Right ventricle myocardium inferior (tissue), 1 donor: ENCODE measurements around the gene ADI1. TPM values are rescaled to one million over a fixed set of nuclear protein-coding genes. Genes with fewer than 3 reads are reported as not detected.
"Not testable (repeated sequence)": the region's sequence is repeated elsewhere in the genome, so short reads cannot be mapped to it uniquely, and the experiment has no call there.

ENCODE experiments used
- ATAC-seq: fragments of 200-7000 bp; cut with Tn5 transposase; one replicate; pipeline ENCODE4 v1.9.1; 2020; ENCODE audit warnings: mild to moderate bottlenecking, moderate library complexity
- DNase-seq: peaks from one replicate; pipeline ENCODE4 v3.0.0; 2021; ENCODE audit errors: missing footprints
- intact Hi-C: fragments of 100-400 bp; cut with DNase I; formaldehyde crosslinking; loops from one replicate; pipeline ENCODE4 v1.11.0; 2022
- total RNA-seq: library from RNA; stranded (reverse); fragmentation: NEBNext Ultra II Directional; extraction: Animal tissue kit (Norgen Biotek cat#: 25700); gene quantifications from one replicate; pipeline ENCODE4 v1.2.1, GENCODE V29; 2021
- donor health status: DM: no; HTN: yes; CAD: no; lungs with severe emphysema.

ADI1 gene
- total RNA-seq, 1 donor from 2014 or later = 160 TPM

GRCh38 chr2:3534251-3534814 lies 15.0 kb upstream of the ADI1 start:
- DNase-seq (no peak), ATAC-seq (no peak)
- intact Hi-C loops = no loop called here

GRCh38 chr2:3533836-3534235 lies 14.5 kb upstream of the ADI1 start:
- intact Hi-C loops = no loop called here
- DNase-seq (no peak), ATAC-seq (peak; percentile 30)

- intact Hi-C loops = no loop called here
- DNase-seq (no peak), ATAC-seq (no peak)
These were observed 13.6 kb upstream of the ADI1 start for GRCh38 chr2:3532941-3533340.

- no peak for ATAC-seq
- intact Hi-C loops = no loop called here
- no peak for DNase-seq
These were observed 10.1 kb upstream of the ADI1 start for GRCh38 chr2:3529316-3530025.

GRCh38 chr2:3527886-3528785 lies 8.8 kb upstream of the ADI1 start:
- DNase-seq (no peak), ATAC-seq (no peak)
- intact Hi-C loops = no loop called here

- intact Hi-C loops = no loop called here
- no peak for DNase-seq
- ATAC-seq = no peak
These were observed 7.5 kb upstream of the ADI1 start for GRCh38 chr2:3526871-3527270.

GRCh38 chr2:3523551-3524041 lies 4.3 kb upstream of the ADI1 start:
- intact Hi-C loops = no loop called here
- ATAC-seq = no peak

GRCh38 chr2:3522961-3523421 lies 3.7 kb upstream of the ADI1 start:
- DNase-seq = no peak
- intact Hi-C loops = no loop called here
- no peak for ATAC-seq

More at GRCh38 chr2:3523551-3524041, 4.3 kb upstream of the ADI1 start:
- no peak for DNase-seq

- intact Hi-C loops = no loop called here
- DNase-seq (no peak), ATAC-seq (no peak)
These were observed 1.3 kb upstream of the ADI1 start for GRCh38 chr2:3520591-3520990.

GRCh38 chr2:3518496-3519254 lies 656 bp downstream of the ADI1 start:
- DNase-seq = peak; percentile 98
- intact Hi-C loops = loop anchor here (1.0 to 10.0 kb wide), 3 partner anchors 48 to 144 kb away; partner anchors contain the start of genes EIPR1, RPS7 and TRAPPC12
- peak; percentile 97 for ATAC-seq

GRCh38 chr2:3517948-3518495 lies 1.3 kb downstream of the ADI1 start:
- intact Hi-C loops = loop anchor here (2.0 to 10.0 kb wide), 2 partner anchors 47 to 143 kb away; partner anchors contain the start of genes EIPR1 and TRAPPC12
- ATAC-seq (no peak), DNase-seq (no peak)

GRCh38 chr2:3516831-3517230 lies 2.5 kb downstream of the ADI1 start:
- ATAC-seq = no peak
- DNase-seq = no peak
- intact Hi-C loops = loop anchor here (10.0 kb wide), 1 partner anchor 142 kb away; the partner anchor contains the start of genes EIPR1 and TRAPPC12

- not testable (repeated sequence) for ATAC-seq, DNase-seq
- intact Hi-C loops = loop anchor here (10.0 kb wide), 1 partner anchor 141 kb away; the partner anchor contains the start of genes EIPR1 and TRAPPC12
These were observed 3.9 kb downstream of the ADI1 start for GRCh38 chr2:3515438-3515837.

GRCh38 chr2:3513026-3513810 lies 6.1 kb downstream of the ADI1 start:
- ATAC-seq (no peak), DNase-seq (no peak)
- intact Hi-C loops = loop anchor here (10.0 kb wide), 1 partner anchor 138 kb away; the partner anchor contains the start of genes EIPR1 and TRAPPC12

GRCh38 chr2:3512086-3512485 lies 7.2 kb downstream of the ADI1 start:
- DNase-seq = no peak
- ATAC-seq = no peak
- intact Hi-C loops = loop anchor here (10.0 kb wide), 1 partner anchor 137 kb away; the partner anchor contains the start of genes EIPR1 and TRAPPC12

- DNase-seq (no peak), ATAC-seq (peak; percentile 39)
- intact Hi-C loops = no loop called here
These were observed 13.6 kb downstream of the ADI1 start for GRCh38 chr2:3505771-3506170.

GRCh38 chr2:3504741-3505140 lies 14.6 kb downstream of the ADI1 start:
- ATAC-seq = no peak
- no peak for DNase-seq
- intact Hi-C loops = no loop called here
